ENCODE data around the gene SUPT3H. TPM values are rescaled to one million over a fixed set of nuclear protein-coding genes. Genes with fewer than 3 reads are reported as not detected.
A peak's percentile ranks its signal among the peaks of the same experiment; 100 is the strongest.

SUPT3H gene
- total and polyA plus RNA-seq, 2 of the 13 experiments (the other 11 are each of a cell fraction or from before 2014, with no cell fraction given), result 11.9 to 36.1 TPM

DNA sequence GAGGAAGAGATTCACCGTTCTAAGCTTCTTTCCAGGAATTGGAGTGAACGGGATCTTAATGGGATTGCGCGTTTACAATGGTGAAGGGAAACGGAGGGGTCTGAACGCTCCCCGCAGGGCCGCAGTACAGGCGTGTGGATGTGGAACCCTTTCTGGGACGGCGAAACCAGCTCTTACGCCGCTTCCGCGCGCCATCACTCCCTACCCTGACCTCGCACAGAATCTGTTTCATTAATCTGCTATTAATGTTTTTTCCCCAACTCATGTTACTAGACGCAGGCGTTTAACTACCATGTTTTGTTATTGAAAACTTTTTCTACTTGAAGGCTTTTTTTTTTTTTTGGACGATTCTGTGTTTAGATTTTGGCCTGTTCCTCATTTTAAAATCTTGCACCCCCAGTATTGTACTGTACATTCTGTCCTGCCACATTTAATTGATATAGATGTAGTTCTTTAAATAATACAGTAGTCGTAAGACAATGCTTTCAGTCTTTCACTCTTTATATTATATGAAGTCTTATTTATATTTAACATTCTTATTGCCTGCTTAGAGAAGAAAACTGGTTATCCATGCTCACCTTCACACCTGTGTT, 696 bp upstream of the SUPT3H start (continued):
- TF ChIP-seq, protein P1, sequence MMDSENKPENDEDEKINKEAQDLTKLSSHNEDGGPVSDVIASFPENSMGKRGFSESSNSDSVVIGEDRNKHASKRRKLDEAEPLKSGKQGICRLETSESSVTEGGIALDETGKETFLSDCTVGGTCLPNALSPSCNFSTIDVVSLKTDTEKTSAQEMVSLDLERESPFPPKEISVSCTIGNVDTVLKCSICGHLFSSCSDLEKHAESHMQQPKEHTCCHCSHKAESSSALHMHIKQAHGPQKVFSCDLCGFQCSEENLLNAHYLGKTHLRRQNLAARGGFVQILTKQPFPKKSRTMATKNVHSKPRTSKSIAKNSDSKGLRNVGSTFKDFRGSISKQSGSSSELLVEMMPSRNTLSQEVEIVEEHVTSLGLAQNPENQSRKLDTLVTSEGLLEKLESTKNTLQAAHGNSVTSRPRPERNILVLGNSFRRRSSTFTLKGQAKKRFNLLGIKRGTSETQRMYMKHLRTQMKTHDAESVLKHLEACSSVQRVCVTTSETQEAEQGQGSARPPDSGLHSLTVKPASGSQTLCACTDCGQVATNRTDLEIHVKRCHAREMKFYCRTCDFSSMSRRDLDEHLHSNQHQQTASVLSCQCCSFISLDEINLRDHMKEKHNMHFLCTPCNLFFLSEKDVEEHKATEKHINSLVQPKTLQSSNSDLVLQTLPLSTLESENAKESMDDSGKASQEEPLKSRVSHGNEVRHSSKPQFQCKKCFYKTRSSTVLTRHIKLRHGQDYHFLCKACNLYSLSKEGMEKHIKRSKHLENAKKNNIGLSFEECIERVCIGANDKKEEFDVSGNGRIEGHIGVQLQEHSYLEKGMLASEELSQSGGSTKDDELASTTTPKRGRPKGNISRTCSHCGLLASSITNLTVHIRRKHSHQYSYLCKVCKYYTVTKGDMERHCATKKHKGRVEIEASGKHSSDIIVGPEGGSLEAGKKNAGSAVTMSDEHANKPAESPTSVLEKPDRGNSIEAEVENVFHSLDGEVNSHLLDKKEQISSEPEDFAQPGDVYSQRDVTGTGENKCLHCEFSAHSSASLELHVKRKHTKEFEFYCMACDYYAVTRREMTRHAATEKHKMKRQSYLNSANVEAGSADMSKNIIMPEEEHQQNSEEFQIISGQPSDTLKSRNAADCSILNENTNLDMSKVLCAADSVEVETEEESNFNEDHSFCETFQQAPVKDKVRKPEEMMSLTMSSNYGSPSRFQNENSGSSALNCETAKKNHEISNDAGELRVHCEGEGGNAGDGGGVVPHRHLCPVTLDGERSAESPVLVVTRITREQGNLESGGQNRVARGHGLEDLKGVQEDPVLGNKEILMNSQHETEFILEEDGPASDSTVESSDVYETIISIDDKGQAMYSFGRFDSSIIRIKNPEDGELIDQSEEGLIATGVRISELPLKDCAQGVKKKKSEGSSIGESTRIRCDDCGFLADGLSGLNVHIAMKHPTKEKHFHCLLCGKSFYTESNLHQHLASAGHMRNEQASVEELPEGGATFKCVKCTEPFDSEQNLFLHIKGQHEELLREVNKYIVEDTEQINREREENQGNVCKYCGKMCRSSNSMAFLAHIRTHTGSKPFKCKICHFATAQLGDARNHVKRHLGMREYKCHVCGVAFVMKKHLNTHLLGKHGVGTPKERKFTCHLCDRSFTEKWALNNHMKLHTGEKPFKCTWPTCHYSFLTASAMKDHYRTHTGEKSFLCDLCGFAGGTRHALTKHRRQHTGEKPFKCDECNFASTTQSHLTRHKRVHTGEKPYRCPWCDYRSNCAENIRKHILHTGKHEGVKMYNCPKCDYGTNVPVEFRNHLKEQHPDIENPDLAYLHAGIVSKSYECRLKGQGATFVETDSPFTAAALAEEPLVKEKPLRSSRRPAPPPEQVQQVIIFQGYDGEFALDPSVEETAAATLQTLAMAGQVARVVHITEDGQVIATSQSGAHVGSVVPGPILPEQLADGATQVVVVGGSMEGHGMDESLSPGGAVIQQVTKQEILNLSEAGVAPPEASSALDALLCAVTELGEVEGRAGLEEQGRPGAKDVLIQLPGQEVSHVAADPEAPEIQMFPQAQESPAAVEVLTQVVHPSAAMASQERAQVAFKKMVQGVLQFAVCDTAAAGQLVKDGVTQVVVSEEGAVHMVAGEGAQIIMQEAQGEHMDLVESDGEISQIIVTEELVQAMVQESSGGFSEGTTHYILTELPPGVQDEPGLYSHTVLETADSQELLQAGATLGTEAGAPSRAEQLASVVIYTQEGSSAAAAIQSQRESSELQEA (CRISPR knock-in tag; IDR thresholded peaks at IDR 0.05; ENCODE audit: not compliant biosample characterization), result no peak
- TF ChIP-seq, protein P2, sequence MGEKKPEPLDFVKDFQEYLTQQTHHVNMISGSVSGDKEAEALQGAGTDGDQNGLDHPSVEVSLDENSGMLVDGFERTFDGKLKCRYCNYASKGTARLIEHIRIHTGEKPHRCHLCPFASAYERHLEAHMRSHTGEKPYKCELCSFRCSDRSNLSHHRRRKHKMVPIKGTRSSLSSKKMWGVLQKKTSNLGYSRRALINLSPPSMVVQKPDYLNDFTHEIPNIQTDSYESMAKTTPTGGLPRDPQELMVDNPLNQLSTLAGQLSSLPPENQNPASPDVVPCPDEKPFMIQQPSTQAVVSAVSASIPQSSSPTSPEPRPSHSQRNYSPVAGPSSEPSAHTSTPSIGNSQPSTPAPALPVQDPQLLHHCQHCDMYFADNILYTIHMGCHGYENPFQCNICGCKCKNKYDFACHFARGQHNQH (CRISPR knock-in tag; IDR thresholded peaks at IDR 0.05), result peak; percentile 13; the same call in 1 of the 2 replicates
- TF ChIP-seq ZNF562 (CRISPR knock-in tag; IDR thresholded peaks at IDR 0.05; ENCODE audit: borderline replicate concordance) (no peak), KDM1A (CRISPR knock-in tag; IDR thresholded peaks at IDR 0.05) (no peak), ZNF614 (CRISPR knock-in tag; IDR thresholded peaks at IDR 0.05; ENCODE audit: borderline replicate concordance) (0 out of 2 replicates have a peak, but pooled peaks have one; percentile 6), ZNF512B (CRISPR knock-in tag; IDR thresholded peaks at IDR 0.05; ENCODE audit: borderline replicate concordance) (no peak; the same call in 1 of the 2 replicates), ELF1 (CRISPR knock-in tag; IDR thresholded peaks at IDR 0.05) (no peak), IRF1 (CRISPR knock-in tag; IDR thresholded peaks at IDR 0.05; ENCODE audit: low read depth) (no peak), MAFK (conservative IDR thresholded peaks at IDR 0.05 in 1 of 2, IDR thresholded peaks at IDR 0.05 in 1 of 2; ENCODE audit: low read length in 2 of 2) (no peak), ELF3 (CRISPR knock-in tag; IDR thresholded peaks at IDR 0.05) (no peak)
- TF ChIP-seq, protein P3, sequence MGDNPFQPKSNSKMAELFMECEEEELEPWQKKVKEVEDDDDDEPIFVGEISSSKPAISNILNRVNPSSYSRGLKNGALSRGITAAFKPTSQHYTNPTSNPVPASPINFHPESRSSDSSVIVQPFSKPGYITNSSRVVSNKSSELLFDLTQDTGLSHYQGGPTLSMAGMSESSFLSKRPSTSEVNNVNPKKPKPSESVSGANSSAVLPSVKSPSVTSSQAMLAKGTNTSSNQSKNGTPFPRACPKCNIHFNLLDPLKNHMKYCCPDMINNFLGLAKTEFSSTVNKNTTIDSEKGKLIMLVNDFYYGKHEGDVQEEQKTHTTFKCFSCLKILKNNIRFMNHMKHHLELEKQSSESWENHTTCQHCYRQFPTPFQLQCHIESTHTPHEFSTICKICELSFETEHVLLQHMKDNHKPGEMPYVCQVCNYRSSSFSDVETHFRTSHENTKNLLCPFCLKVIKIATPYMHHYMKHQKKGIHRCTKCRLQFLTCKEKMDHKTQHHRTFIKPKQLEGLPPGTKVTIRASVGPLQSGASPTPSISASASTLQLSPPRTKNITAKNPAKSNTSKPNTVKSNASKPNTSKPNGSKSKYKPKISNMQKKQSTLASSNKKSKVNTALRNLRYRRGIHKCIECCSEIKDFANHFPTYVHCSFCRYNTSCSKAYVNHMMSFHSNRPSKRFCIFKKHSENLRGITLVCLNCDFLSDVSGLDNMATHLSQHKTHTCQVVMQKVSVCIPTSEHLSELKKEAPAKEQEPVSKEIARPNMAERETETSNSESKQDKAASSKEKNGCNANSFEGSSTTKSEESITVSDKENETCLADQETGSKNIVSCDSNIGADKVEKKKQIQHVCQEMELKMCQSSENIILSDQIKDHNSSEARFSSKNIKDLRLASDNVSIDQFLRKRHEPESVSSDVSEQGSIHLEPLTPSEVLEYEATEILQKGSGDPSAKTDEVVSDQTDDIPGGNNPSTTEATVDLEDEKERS (CRISPR knock-in tag; IDR thresholded peaks at IDR 0.05), result 0 out of 2 replicates have a peak, but pooled peaks have one; percentile 22

Data from HepG2 (cell line).